GM18498 (cell line): Measurements from ENCODE around the gene ADRA2C.
"Not testable (repeated sequence)": the region's sequence is repeated elsewhere in the genome, so short reads cannot be mapped to it uniquely, and the experiment has no call there.

Experiments
- ATAC-seq: cut with Tn5 transposase; IDR thresholded peaks from one replicate; pipeline ENCODE4 v1.9.1; 2021; ENCODE audit warnings: mild to moderate bottlenecking, moderate library complexity; ENCODE audit not compliant: unreplicated experiment

The ADRA2C gene

GRCh38 chr4:3810796-3811485, 44.8 kb downstream of the ADRA2C start:
- no peak for ATAC-seq

- ATAC-seq: no peak
Observed at GRCh38 chr4:3811621-3812020, 45.4 kb downstream of the ADRA2C start.

GRCh38 chr4:3812211-3812934, 46.2 kb downstream of the ADRA2C start:
- ATAC-seq: no peak

GRCh38 chr4:3813151-3814052, 47.2 kb downstream of the ADRA2C start:
- no peak for ATAC-seq

- no peak for ATAC-seq
Observed at GRCh38 chr4:3814053-3814570, 47.9 kb downstream of the ADRA2C start.

GRCh38 chr4:3814838-3815237, 48.7 kb downstream of the ADRA2C start:
- ATAC-seq: not testable (repeated sequence)

GRCh38 chr4:3816256-3816825, 50.2 kb downstream of the ADRA2C start:
- no peak for ATAC-seq

- ATAC-seq: no peak
Observed at GRCh38 chr4:3816983-3817960, 51.1 kb downstream of the ADRA2C start.
